ENCODE measurements around the gene FRS2.

The FRS2 gene

DNA sequence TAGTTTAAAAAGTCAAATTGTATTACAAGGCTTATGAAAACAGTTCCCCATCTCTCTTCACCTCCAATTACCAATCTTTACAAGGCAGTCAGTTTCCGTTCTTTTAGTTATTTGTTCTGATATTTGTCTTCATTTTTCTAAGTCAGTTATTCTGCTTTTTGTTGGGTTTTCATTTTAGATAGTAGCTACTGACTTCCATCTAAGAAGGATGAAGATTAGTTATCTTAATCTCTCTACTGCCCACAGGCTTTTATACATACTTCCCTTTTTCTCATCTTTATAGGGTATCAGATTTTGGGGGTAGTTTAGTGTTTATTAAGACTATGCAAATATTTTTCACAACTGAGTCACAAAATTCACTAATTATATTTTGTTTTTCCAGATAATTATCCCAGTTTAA is 38.4 kb downstream of the FRS2 start:
- no peak for DNase-seq
- H3K9me3 Mint-ChIP-seq, result no peaks in the 10 kb centered on the region
- H3K36me3 Mint-ChIP-seq (ENCODE audit: low read depth), result peaks cover 9% of the 10 kb centered on the region
- TF ChIP-seq, protein P1, sequence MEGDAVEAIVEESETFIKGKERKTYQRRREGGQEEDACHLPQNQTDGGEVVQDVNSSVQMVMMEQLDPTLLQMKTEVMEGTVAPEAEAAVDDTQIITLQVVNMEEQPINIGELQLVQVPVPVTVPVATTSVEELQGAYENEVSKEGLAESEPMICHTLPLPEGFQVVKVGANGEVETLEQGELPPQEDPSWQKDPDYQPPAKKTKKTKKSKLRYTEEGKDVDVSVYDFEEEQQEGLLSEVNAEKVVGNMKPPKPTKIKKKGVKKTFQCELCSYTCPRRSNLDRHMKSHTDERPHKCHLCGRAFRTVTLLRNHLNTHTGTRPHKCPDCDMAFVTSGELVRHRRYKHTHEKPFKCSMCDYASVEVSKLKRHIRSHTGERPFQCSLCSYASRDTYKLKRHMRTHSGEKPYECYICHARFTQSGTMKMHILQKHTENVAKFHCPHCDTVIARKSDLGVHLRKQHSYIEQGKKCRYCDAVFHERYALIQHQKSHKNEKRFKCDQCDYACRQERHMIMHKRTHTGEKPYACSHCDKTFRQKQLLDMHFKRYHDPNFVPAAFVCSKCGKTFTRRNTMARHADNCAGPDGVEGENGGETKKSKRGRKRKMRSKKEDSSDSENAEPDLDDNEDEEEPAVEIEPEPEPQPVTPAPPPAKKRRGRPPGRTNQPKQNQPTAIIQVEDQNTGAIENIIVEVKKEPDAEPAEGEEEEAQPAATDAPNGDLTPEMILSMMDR (IDR thresholded peaks at IDR 0.05), result no peak
- no peaks in the 10 kb centered on the region for H3K27me3 Mint-ChIP-seq (ENCODE audit: low read depth, poor library complexity)
- H3K4me1 Mint-ChIP-seq, result peaks cover 42% of the 10 kb centered on the region
- no peak overlapping the region for H3K4me3 Mint-ChIP-seq
- H3K27ac Mint-ChIP-seq, result no peak overlapping the region

DNA sequence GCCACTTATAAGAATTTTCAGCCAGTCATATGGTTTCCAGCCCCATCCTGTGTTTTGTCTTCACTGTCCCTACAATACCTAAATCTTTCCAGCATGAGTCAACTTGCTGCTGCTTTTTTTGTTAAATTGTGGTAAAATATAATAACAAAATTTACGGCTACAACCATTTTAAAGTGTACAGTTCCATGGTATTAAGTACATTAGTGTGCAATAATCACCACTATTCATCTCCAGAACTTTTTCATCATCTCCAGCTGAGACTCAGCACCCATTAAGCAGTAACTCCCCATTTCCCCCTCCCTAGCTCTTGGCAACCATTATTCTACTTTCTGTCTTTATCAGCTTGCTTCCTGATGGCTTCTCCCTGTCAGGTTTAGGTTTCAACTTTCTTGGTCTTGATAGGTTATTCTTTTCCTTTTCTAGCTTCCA is 39.1 kb downstream of the FRS2 start:
- Mint-ChIP-seq H3K4me3 (peak overlapping the region; percentile 35), H3K27me3 (ENCODE audit: low read depth, poor library complexity) (no peaks in the 10 kb centered on the region), H3K4me1 (peaks cover 48% of the 10 kb centered on the region), H3K36me3 (ENCODE audit: low read depth) (peaks cover 9% of the 10 kb centered on the region), H3K27ac (peak overlapping the region; percentile 75), H3K9me3 (no peaks in the 10 kb centered on the region)
- DNase-seq, result no peak
- TF ChIP-seq, protein P1 (IDR thresholded peaks at IDR 0.05), result no peak

DNA sequence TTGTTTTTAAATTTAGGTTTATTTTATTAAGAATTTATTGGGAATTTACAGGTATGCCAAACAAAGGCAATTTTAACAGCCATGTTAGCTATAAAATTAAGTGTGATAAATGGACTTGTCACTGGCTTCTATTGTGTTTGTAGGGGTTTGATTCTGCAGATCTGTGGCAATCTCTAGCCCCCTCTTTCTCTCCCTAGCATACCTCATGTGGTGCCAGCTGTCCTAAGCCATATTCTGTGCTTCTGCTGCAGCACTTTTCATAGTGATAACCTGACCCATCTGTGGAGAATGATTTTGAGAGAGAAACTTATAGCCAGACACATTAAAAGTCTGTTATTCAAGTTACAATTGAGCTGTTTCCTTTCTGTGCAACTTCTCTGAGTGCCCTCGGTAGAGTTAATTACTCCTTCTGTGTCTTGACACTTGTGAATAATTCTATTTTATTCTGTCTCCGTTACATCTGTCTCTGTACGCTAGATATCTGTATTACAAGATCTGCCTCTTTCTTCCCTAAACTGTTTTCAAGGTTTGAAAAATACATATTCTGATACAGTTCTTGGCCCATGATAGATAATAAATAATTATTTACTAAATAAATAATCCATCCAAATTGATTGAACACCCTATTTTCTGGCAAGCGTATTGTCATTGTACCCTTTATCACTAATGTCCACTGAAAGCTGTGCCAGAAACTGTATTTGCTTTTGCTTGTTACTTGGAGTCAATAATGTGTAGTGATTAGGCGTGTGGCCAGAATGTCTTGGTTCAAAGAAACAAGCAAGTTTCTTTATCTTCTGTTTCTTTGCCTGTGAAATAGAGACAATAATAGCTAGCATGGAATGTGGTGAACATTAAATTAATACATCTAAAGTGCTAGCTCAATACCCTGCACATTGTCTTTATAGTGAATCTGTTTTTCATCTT is 40.0 kb downstream of the FRS2 start:
- no peak overlapping the region for H3K27ac Mint-ChIP-seq
- DNase-seq, result no peak
- no peaks in the 10 kb centered on the region for H3K27me3 Mint-ChIP-seq (ENCODE audit: low read depth, poor library complexity)
- H3K4me3 Mint-ChIP-seq, result no peak overlapping the region
- H3K36me3 Mint-ChIP-seq (ENCODE audit: low read depth), result peaks cover 9% of the 10 kb centered on the region
- H3K4me1 Mint-ChIP-seq, result peaks cover 55% of the 10 kb centered on the region
- TF ChIP-seq, protein P1 (IDR thresholded peaks at IDR 0.05), result no peak
- H3K9me3 Mint-ChIP-seq, result no peaks in the 10 kb centered on the region

DNA sequence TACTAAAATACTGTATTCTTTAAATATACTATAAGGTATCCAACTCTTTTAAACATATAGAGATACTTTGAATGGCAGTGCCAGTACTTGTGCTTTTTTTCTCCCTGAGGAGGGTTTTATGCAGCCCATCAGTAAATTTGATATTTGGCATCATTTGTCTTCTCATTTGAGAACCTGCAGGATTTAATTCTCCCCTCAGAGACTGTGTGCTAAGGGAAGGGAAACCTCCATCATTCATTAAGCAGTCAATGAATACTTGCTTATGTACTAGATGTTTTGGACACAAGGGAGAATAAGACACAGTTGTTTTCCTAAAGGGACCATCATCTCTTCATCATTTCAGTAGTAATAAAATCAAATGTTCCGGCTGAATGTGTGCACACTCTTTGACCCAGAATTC is 40.8 kb downstream of the FRS2 start:
- no peak overlapping the region for H3K4me3 Mint-ChIP-seq
- peaks cover 9% of the 10 kb centered on the region for H3K36me3 Mint-ChIP-seq (ENCODE audit: low read depth)
- H3K4me1 Mint-ChIP-seq, result peaks cover 64% of the 10 kb centered on the region
- H3K9me3 Mint-ChIP-seq, result no peaks in the 10 kb centered on the region
- no peaks in the 10 kb centered on the region for H3K27me3 Mint-ChIP-seq (ENCODE audit: low read depth, poor library complexity)
- TF ChIP-seq, protein P1 (IDR thresholded peaks at IDR 0.05), result no peak
- DNase-seq, result no peak
- no peak overlapping the region for H3K27ac Mint-ChIP-seq

DNA sequence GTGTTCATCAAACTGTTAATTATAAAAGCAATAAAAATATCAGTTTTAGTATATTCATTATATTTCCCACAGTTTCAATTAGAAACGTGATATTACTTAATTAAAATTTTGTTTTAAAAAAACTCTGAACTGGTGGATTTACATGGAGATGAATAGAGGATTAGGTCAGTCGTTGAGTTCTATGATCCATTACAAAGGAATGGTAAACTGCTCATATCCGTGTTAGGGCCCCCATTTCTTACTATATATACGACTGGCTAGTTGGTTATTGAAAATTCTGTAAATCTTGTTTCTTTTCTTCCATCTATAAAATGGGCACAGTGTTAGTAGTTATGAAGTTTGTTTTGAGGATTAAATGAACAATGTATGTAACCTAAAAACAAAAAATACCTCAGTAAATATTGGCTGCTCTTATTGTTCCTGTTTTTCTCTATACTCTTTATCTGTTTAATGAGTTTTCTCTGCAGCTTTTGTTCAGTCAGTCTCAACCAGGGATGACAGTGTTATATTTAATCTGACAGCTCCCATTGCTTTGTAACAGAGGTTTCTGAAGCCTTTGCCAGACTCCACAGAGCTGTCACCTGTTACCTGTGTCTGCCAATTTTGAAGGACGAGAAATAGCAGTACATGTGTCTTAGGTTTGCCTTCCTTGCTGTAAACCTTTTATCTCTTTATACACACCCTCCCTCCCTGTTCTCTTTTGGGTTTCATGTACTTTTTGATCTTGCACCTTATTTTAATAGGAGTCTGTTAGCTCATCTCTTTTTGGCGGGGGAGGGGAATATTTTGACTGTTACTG is 41.5 kb downstream of the FRS2 start:
- Mint-ChIP-seq H3K9me3 (no peaks in the 10 kb centered on the region), H3K27ac (no peak overlapping the region), H3K36me3 (ENCODE audit: low read depth) (peaks cover 4% of the 10 kb centered on the region), H3K27me3 (ENCODE audit: low read depth, poor library complexity) (no peaks in the 10 kb centered on the region), H3K4me3 (no peak overlapping the region), H3K4me1 (peaks cover 64% of the 10 kb centered on the region)
- no peak for DNase-seq
- TF ChIP-seq, protein P1 (IDR thresholded peaks at IDR 0.05), result no peak
